Nephron (organoid): Measurements from ENCODE around the gene TXNRD2.

ENCODE experiments used
- H3K27ac Mint-ChIP-seq, 3 experiments: 2 replicates each; pipeline ENCODE4 v1.8.0; 2020; ENCODE audit warnings: mixed read lengths in 3 of 3, mild to moderate bottlenecking in 2 of 3, moderate library complexity in 1 of 3
- H3K27me3 Mint-ChIP-seq: 2 replicates; pipeline ENCODE4 v1.8.0; 2021; ENCODE audit warnings: low read depth, mild to moderate bottlenecking, moderate library complexity, mixed read lengths
- H3K36me3 Mint-ChIP-seq: 2 replicates; pipeline ENCODE4 v1.8.0; 2020; ENCODE audit warnings: low read depth, mixed read lengths
- H3K4me1 Mint-ChIP-seq: 2 replicates; pipeline ENCODE4 v1.8.0; 2020; ENCODE audit warnings: mixed read lengths
- H3K4me3 Mint-ChIP-seq, 3 experiments: 2 replicates each; pipeline ENCODE4 v1.8.0; 2020; ENCODE audit warnings: mild to moderate bottlenecking in 3 of 3, mixed read lengths in 3 of 3, moderate library complexity in 2 of 3
- H3K9me3 Mint-ChIP-seq: 2 replicates; pipeline ENCODE4 v1.8.0; 2020; ENCODE audit warnings: mixed read lengths
- TF ChIP-seq, protein P1 (sequence below), 3 experiments: fragments of 200-600 bp; sonication (generic); IDR thresholded peaks; one replicate each; pipeline ENCODE4 v1.5.0; 2021; ENCODE audit warnings: antibody characterized with exemption in 3 of 3; ENCODE audit not compliant: unreplicated experiment in 3 of 3

Gene TXNRD2

GRCh38 chr22:19972652-19973550 lies 31.3 kb upstream of the TXNRD2 start:
- Mint-ChIP-seq H3K4me1 (peaks cover 10% of the 10 kb centered on the region), H3K4me3 (no peak overlapping the region), H3K27me3 (no peaks in the 10 kb centered on the region), H3K9me3 (no peaks in the 10 kb centered on the region), H3K36me3 (peaks cover 11% of the 10 kb centered on the region), H3K27ac (no peak overlapping the region)
- TF ChIP-seq, protein P1, sequence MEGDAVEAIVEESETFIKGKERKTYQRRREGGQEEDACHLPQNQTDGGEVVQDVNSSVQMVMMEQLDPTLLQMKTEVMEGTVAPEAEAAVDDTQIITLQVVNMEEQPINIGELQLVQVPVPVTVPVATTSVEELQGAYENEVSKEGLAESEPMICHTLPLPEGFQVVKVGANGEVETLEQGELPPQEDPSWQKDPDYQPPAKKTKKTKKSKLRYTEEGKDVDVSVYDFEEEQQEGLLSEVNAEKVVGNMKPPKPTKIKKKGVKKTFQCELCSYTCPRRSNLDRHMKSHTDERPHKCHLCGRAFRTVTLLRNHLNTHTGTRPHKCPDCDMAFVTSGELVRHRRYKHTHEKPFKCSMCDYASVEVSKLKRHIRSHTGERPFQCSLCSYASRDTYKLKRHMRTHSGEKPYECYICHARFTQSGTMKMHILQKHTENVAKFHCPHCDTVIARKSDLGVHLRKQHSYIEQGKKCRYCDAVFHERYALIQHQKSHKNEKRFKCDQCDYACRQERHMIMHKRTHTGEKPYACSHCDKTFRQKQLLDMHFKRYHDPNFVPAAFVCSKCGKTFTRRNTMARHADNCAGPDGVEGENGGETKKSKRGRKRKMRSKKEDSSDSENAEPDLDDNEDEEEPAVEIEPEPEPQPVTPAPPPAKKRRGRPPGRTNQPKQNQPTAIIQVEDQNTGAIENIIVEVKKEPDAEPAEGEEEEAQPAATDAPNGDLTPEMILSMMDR (IDR thresholded peaks at IDR 0.05; ENCODE audit: unreplicated experiment in 3 of 3), result no peak

DNA sequence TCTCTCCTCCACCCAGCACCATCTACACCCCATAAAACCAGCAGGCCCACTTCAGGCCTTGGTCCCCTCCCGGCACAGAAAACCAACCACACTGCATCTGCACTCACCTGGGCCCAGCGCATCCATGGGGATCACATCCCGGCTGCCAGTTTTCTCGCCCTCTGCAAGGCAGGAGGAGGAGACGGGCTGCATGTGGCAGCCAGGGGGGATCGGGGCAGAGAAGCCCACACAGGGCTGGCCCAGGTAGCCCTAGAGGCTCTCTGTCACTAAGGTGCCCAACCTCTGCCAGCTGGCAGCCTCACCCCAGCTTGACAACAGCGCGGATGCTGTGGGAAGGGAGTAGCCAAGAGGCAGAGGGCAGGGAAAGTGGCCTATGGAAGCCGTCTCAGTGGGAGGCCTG lies 30.6 kb upstream of the TXNRD2 start:
- TF ChIP-seq, protein P1 (IDR thresholded peaks at IDR 0.05; ENCODE audit: unreplicated experiment in 3 of 3), result no peak
- Mint-ChIP-seq H3K27me3 (no peaks in the 10 kb centered on the region), H3K4me3 (no peak overlapping the region), H3K36me3 (peaks cover 13% of the 10 kb centered on the region), H3K27ac (no peak overlapping the region), H3K4me1 (peaks cover 15% of the 10 kb centered on the region), H3K9me3 (no peaks in the 10 kb centered on the region)

- peaks cover 2% of the 10 kb centered on the region for H3K27me3 Mint-ChIP-seq
- TF ChIP-seq, protein P1 (IDR thresholded peaks at IDR 0.05; ENCODE audit: unreplicated experiment in 3 of 3), result no peak
- no peak overlapping the region for H3K4me3 Mint-ChIP-seq
Measured at GRCh38 chr22:19971276-19972124, 29.9 kb upstream of the TXNRD2 start.

GRCh38 chr22:19970479-19971275 lies 29.1 kb upstream of the TXNRD2 start:
- Mint-ChIP-seq H3K36me3 (peaks cover 17% of the 10 kb centered on the region), H3K27me3 (peaks cover 3% of the 10 kb centered on the region), H3K4me3 (no peak overlapping the region), H3K4me1 (peaks cover 27% of the 10 kb centered on the region), H3K27ac (no peak overlapping the region), H3K9me3 (no peaks in the 10 kb centered on the region)
- TF ChIP-seq, protein P1 (IDR thresholded peaks at IDR 0.05; ENCODE audit: unreplicated experiment in 3 of 3), result peak; percentile 82 to 90 (median 89)

More at GRCh38 chr22:19971276-19972124, 29.9 kb upstream of the TXNRD2 start:
- Mint-ChIP-seq H3K4me1 (peaks cover 22% of the 10 kb centered on the region), H3K9me3 (no peaks in the 10 kb centered on the region), H3K36me3 (peaks cover 17% of the 10 kb centered on the region), H3K27ac (no peak overlapping the region)

- peaks cover 3% of the 10 kb centered on the region for H3K27me3 Mint-ChIP-seq
- TF ChIP-seq, protein P1 (IDR thresholded peaks at IDR 0.05; ENCODE audit: unreplicated experiment in 3 of 3), result no peak
- peaks cover 26% of the 10 kb centered on the region for H3K4me1 Mint-ChIP-seq
- H3K4me3 Mint-ChIP-seq, result no peak overlapping the region
- H3K9me3 Mint-ChIP-seq, result no peaks in the 10 kb centered on the region
- peaks cover 17% of the 10 kb centered on the region for H3K36me3 Mint-ChIP-seq
- no peak overlapping the region for H3K27ac Mint-ChIP-seq
Measured at GRCh38 chr22:19970031-19970478, 28.4 kb upstream of the TXNRD2 start.
